PFSK-1 (cell line): ENCODE data around the gene ISL2.

ENCODE experiments used
- POLR2AphosphoS5 ChIP-seq: IDR thresholded peaks from 2 replicates; pipeline ENCODE4 v1.6.1; 2012; ENCODE audit warnings: low read depth, mild to moderate bottlenecking, control low read depth, low read length, moderate library complexity
- SIN3A ChIP-seq: IDR thresholded peaks from 2 replicates; pipeline ENCODE4 v1.6.1; 2012; ENCODE audit warnings: mild to moderate bottlenecking, low read length, moderate library complexity, borderline replicate concordance; ENCODE audit not compliant: insufficient read depth
- TAF1 ChIP-seq: IDR thresholded peaks from 2 replicates; pipeline ENCODE4 v1.6.1; 2012; ENCODE audit warnings: low read length, control low read depth, borderline replicate concordance; ENCODE audit not compliant: insufficient read depth
- TF ChIP-seq, protein P1 (sequence below), 2 experiments: IDR thresholded peaks; 2 replicates each; pipeline versions ENCODE4 v1.6.1 to v1.8.0; 2011 to 2012; ENCODE audit warnings: low read depth in 2 of 2, low read length in 2 of 2, control low read depth in 1 of 2, inconsistent platforms in 1 of 2, mild to moderate bottlenecking in 1 of 2, moderate library complexity in 1 of 2; ENCODE audit not compliant: insufficient read depth in 1 of 2

DNA sequence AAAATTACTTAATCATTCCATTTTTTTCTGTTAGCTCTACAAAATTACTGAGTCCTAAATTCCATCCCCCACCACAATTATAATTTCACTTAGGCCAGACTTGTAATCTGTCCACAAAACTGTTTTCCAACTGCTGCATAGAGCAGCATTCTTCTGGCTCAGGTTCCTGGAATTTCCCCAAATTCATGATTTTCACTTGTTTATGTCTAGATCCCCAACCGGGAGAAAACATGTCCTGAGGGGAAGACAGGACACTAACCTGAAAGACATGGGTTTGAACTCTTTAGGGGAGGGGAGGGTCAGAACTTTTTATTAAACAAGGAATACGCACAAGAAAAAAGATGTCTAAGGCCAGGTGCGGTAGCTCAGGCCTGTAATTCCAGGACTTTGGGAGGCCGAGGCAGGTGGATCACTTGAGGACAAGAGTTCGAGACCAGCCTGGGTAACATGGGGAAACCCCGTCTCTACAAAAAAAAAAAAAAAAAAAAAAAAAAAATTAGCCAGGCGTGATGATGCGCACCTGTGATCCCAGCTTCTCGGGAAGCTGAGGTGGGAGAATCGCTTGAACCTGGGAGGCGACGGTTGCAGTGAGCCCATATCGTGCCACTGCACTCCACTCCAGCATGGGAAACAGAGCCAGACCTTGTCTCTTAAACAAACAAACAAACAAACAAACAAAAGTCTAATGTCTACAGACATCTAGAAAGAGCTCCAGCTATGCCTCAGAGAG lies 26.8 kb upstream of the ISL2 start:
- no peak for TF ChIP-seq TAF1
- TF ChIP-seq SIN3A = no peak
- no peak for TF ChIP-seq POLR2AphosphoS5
- TF ChIP-seq, protein P1, sequence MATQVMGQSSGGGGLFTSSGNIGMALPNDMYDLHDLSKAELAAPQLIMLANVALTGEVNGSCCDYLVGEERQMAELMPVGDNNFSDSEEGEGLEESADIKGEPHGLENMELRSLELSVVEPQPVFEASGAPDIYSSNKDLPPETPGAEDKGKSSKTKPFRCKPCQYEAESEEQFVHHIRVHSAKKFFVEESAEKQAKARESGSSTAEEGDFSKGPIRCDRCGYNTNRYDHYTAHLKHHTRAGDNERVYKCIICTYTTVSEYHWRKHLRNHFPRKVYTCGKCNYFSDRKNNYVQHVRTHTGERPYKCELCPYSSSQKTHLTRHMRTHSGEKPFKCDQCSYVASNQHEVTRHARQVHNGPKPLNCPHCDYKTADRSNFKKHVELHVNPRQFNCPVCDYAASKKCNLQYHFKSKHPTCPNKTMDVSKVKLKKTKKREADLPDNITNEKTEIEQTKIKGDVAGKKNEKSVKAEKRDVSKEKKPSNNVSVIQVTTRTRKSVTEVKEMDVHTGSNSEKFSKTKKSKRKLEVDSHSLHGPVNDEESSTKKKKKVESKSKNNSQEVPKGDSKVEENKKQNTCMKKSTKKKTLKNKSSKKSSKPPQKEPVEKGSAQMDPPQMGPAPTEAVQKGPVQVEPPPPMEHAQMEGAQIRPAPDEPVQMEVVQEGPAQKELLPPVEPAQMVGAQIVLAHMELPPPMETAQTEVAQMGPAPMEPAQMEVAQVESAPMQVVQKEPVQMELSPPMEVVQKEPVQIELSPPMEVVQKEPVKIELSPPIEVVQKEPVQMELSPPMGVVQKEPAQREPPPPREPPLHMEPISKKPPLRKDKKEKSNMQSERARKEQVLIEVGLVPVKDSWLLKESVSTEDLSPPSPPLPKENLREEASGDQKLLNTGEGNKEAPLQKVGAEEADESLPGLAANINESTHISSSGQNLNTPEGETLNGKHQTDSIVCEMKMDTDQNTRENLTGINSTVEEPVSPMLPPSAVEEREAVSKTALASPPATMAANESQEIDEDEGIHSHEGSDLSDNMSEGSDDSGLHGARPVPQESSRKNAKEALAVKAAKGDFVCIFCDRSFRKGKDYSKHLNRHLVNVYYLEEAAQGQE (IDR thresholded peaks at IDR 0.05; ENCODE audit: insufficient read depth in 1 of 2, low read depth in 2 of 2, low read length in 2 of 2) = no peak
